HCT116 (cell line): ENCODE measurements around the gene ANKRD29. TPM values are rescaled to one million over a fixed set of nuclear protein-coding genes. Genes with fewer than 3 reads are reported as not detected.
"Not testable (repeated sequence)": the region's sequence is repeated elsewhere in the genome, so short reads cannot be mapped to it uniquely, and the experiment has no call there.

Source experiments
- ATAC-seq: fragments of 200-7000 bp; cut with Tn5 transposase; 2 replicates; pipeline ENCODE4 v1.9.1; 2020; ENCODE audit warnings: mild to moderate bottlenecking, moderate library complexity
- BruUV-seq: library from RNA; stranded (reverse); fragments of 400-500 nt; replicated peaks from 2 replicates; lab custom pipeline; 2021; lab: Mats Ljungman, UMichigan
- CTCF ChIA-PET: fragments of 300-600 bp; sonication (Branson Sonifier 250); formaldehyde crosslinking; loops from one replicate; lab custom pipeline; 2021; ENCODE audit warnings: antibody characterized with exemption; lab: Charles Lee
- POLR2A ChIA-PET: fragments of 300-600, 350-600 bp; sonication (Branson Sonifier 250); formaldehyde crosslinking; loops from one replicate; lab custom pipeline; 2021; ENCODE audit warnings: antibody characterized with exemption; lab: Charles Lee
- RAD21 ChIA-PET, 2 experiments: fragments of 300-600 bp; sonication (Branson Sonifier 250); formaldehyde crosslinking; loops; one replicate each; lab custom pipeline; 2023; ENCODE audit warnings: low total read pairs in 2 of 2; ENCODE audit not compliant: uncharacterized antibody in 2 of 2, unreplicated experiment in 2 of 2, low non-redundant PET in 1 of 2; lab: Charles Lee
- DNase-seq: peaks from one replicate; pipeline ENCODE4 v3.0.0-alpha.2; 2010; ENCODE audit warnings: low read depth, low spot score
- H2AFZ ChIP-seq: fragments of 200-600 bp; shearing (Covaris generic), sonication (generic); 2 replicates; pipeline ENCODE4 v1.6.1; 2017; ENCODE audit warnings: low read depth, mixed run types, mixed read lengths, antibody characterized with exemption, low read length; ENCODE audit not compliant: poor library complexity, severe bottlenecking
- H3K27ac ChIP-seq: 2 replicates; pipeline ENCODE4 v1.5.1; 2012; ENCODE audit warnings: low read depth, low read length
- H3K27me3 ChIP-seq: fragments of 200-600 bp; sonication (generic); 2 replicates; pipeline ENCODE4 v1.6.1; 2016; ENCODE audit warnings: mixed run types, low read length, mixed read lengths; ENCODE audit not compliant: insufficient read depth
- H3K36me3 ChIP-seq, 2 experiments: fragments of 200-500 bp in 1 of 2; fragments of 200-600 bp in 1 of 2; sonication (Bioruptor generic) in 1 of 2; sonication (generic) in 1 of 2; 2 replicates each; pipeline versions ENCODE4 v1.5.1 to v1.6.1; 2014 to 2016; ENCODE audit warnings: low read length in 2 of 2, inconsistent platforms in 1 of 2, mixed read lengths in 1 of 2, mixed run types in 1 of 2; ENCODE audit not compliant: insufficient read depth in 2 of 2, control insufficient read depth in 1 of 2
- H3K4me1 ChIP-seq, 2 experiments: fragments of 200-600 bp in 1 of 2; sonication (generic) in 1 of 2; 2 replicates each; pipeline versions ENCODE4 v1.5.1 to v1.6.1; 2012 to 2017; ENCODE audit warnings: low read length in 2 of 2, inconsistent platforms in 1 of 2, mild to moderate bottlenecking in 1 of 2, mixed read lengths in 1 of 2, mixed run types in 1 of 2, moderate library complexity in 1 of 2; ENCODE audit not compliant: insufficient read depth in 2 of 2, control insufficient read depth in 1 of 2
- H3K4me2 ChIP-seq: fragments of 200-600 bp; sonication (generic); 2 replicates; pipeline ENCODE4 v1.6.1; 2017; ENCODE audit warnings: mixed run types, low read length, mixed read lengths
- H3K4me3 ChIP-seq, 2 experiments: fragments of 200-600 bp in 1 of 2; sonication (generic) in 1 of 2; replicated peaks in 1 of 2; 2 replicates each; pipeline ENCODE4 v1.5.1; 2011 to 2016; ENCODE audit warnings: low read length in 2 of 2, control low read depth in 1 of 2, low read depth in 1 of 2, mild to moderate bottlenecking in 1 of 2, mixed read lengths in 1 of 2, mixed run types in 1 of 2
- H3K79me2 ChIP-seq: fragments of 200-600 bp; sonication (generic); 2 replicates; pipeline ENCODE4 v1.6.1; 2017; ENCODE audit warnings: mild to moderate bottlenecking, mixed run types, low read length, moderate library complexity, mixed read lengths; ENCODE audit not compliant: insufficient read depth
- H3K9ac ChIP-seq: fragments of 200-600 bp; sonication (generic); 2 replicates; pipeline ENCODE4 v1.6.1; 2016; ENCODE audit warnings: low read length, mixed read lengths
- H3K9me2 ChIP-seq: fragments of 200-600 bp; sonication (generic), shearing (Covaris generic); 2 replicates; pipeline ENCODE4 v1.6.1; 2017; ENCODE audit warnings: mixed run types, mild to moderate bottlenecking, moderate library complexity; ENCODE audit not compliant: insufficient read depth
- H3K9me3 ChIP-seq, 2 experiments: fragments of 200-500 bp in 1 of 2; fragments of 200-600 bp in 1 of 2; sonication (Bioruptor generic) in 1 of 2; sonication (generic) in 1 of 2; 2 replicates each; pipeline ENCODE4 v1.6.1; 2014 to 2017; ENCODE audit warnings: low read length in 2 of 2, mixed read lengths in 2 of 2, inconsistent platforms in 1 of 2, low read depth in 1 of 2, mild to moderate bottlenecking in 1 of 2, mixed run types in 1 of 2, moderate library complexity in 1 of 2; ENCODE audit not compliant: control insufficient read depth in 1 of 2, insufficient read depth in 1 of 2
- H4K20me1 ChIP-seq: fragments of 200-600 bp; sonication (generic), shearing (Covaris generic); 2 replicates; pipeline ENCODE4 v1.6.1; 2017; ENCODE audit warnings: mixed run types, mild to moderate bottlenecking, moderate library complexity; ENCODE audit not compliant: insufficient read depth
- CBX3 ChIP-seq: IDR thresholded peaks from 2 replicates; pipeline ENCODE4 v1.6.1; 2012; ENCODE audit warnings: low read depth
- CEBPB ChIP-seq: IDR thresholded peaks from 2 replicates; pipeline ENCODE4 v1.6.1; 2012; ENCODE audit warnings: low read depth
- EGR1 ChIP-seq: IDR thresholded peaks from 2 replicates; pipeline ENCODE4 v1.6.1; 2012; ENCODE audit warnings: low read depth
- FOSL1 ChIP-seq: IDR thresholded peaks from 2 replicates; pipeline ENCODE4 v1.6.1; 2012; ENCODE audit warnings: low read depth
- JUND ChIP-seq: IDR thresholded peaks from 2 replicates; pipeline ENCODE4 v1.6.1; 2012
- POLR2A ChIP-seq: IDR thresholded peaks from 2 replicates; pipeline ENCODE4 v1.7.0; 2011; ENCODE audit warnings: borderline replicate concordance; ENCODE audit not compliant: insufficient read depth, insufficient read length; ENCODE audit errors: extremely low read depth
- POLR2AphosphoS5 ChIP-seq: IDR thresholded peaks from 2 replicates; pipeline ENCODE4 v1.6.1; 2011; ENCODE audit warnings: mild to moderate bottlenecking, low read depth, low read length, moderate library complexity
- RAD21 ChIP-seq: IDR thresholded peaks from 2 replicates; pipeline ENCODE4 v1.6.1; 2012; ENCODE audit warnings: low read depth, mild to moderate bottlenecking
- REST ChIP-seq: IDR thresholded peaks from 2 replicates; pipeline ENCODE4 v1.6.1; 2012; ENCODE audit warnings: low read depth
- SP1 ChIP-seq: IDR thresholded peaks from 2 replicates; pipeline ENCODE4 v1.6.1; 2012; ENCODE audit warnings: low read depth
- SRF ChIP-seq: IDR thresholded peaks from 2 replicates; pipeline ENCODE4 v1.6.1; 2012; ENCODE audit warnings: low read depth
- YY1 ChIP-seq: IDR thresholded peaks from 2 replicates; pipeline ENCODE4 v1.6.1; 2011; ENCODE audit warnings: low read length, low read depth, moderate library complexity, mild to moderate bottlenecking; ENCODE audit not compliant: insufficient replicate concordance; ENCODE audit errors: extremely low read depth
- ZFX ChIP-seq: fragments of 450-650 bp; IDR thresholded peaks from 2 replicates; pipeline ENCODE4 v1.6.1; 2017
- ZNF274 ChIP-seq: fragments of 200-500 bp; sonication (Bioruptor generic); IDR thresholded peaks from 2 replicates; pipeline ENCODE4 v1.6.1; 2014; ENCODE audit warnings: mild to moderate bottlenecking, low read depth, low read length, inconsistent platforms
- intact Hi-C: fragments of 100-400 bp; cut with micrococcal nuclease; formaldehyde crosslinking; loops from 2 replicates; pipeline ENCODE4 v1.10.0; 2022
- total RNA-seq: library from RNA; stranded (reverse); gene quantifications from one replicate; pipeline ENCODE4 v1.2.1, GENCODE V29; 2021; ENCODE audit not compliant: unreplicated experiment
- TF ChIP-seq, protein P1 (sequence below): IDR thresholded peaks from 2 replicates; pipeline ENCODE4 v1.6.1; 2012
- TF ChIP-seq, protein P2 (sequence below): IDR thresholded peaks from 2 replicates; pipeline ENCODE4 v1.6.1; 2012

Gene ANKRD29
- total RNA-seq, 1 experiment from 2014 or later, result 8.8 TPM

- POLR2A ChIA-PET, result no interaction called here
- no peaks in the 10 kb centered on the region for H3K9me3 ChIP-seq
- no peaks in the 10 kb centered on the region for H3K27me3 ChIP-seq
- RAD21 ChIA-PET, result no interaction called here
- peaks cover 0 to 12% of the 10 kb centered on the region in 2 experiments; a peak in 2 of 4 replicates for H3K4me1 ChIP-seq
- H3K9ac ChIP-seq, result no peak overlapping the region
- H3K4me2 ChIP-seq, result no peak overlapping the region
- H4K20me1 ChIP-seq, result no peaks in the 10 kb centered on the region
- H3K27ac ChIP-seq, result no peak overlapping the region
- TF ChIP-seq RAD21 (no peak), FOSL1 (no peak), EGR1 (no peak), ZNF274 (no peak), REST (no peak), SRF (no peak), POLR2AphosphoS5 (no peak), JUND (no peak), YY1 (no peak), CBX3 (no peak), CEBPB (no peak), SP1 (no peak), POLR2A (no peak), ZFX (no peak)
- TF ChIP-seq, protein P1, sequence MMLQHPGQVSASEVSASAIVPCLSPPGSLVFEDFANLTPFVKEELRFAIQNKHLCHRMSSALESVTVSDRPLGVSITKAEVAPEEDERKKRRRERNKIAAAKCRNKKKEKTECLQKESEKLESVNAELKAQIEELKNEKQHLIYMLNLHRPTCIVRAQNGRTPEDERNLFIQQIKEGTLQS, result no peak
- TF ChIP-seq, protein P2, sequence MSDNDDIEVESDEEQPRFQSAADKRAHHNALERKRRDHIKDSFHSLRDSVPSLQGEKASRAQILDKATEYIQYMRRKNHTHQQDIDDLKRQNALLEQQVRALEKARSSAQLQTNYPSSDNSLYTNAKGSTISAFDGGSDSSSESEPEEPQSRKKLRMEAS, result no peak
- intact Hi-C loops, result no loop called here
- H3K9me2 ChIP-seq, result no peaks in the 10 kb centered on the region
- BruUV-seq, result no TSS peak
- ATAC-seq (no peak), DNase-seq (no peak)
- CTCF ChIA-PET, result no interaction called here
- H3K4me3 ChIP-seq, result no peak overlapping the region
- peaks cover 55% of the 10 kb centered on the region for H3K79me2 ChIP-seq
- H2AFZ ChIP-seq, result no peak overlapping the region
- H3K36me3 ChIP-seq, result peaks cover 0 to 12% of the 10 kb centered on the region in 2 experiments; a peak in 2 of 4 replicates
Measured at GRCh38 chr18:23578067-23578701, 84.5 kb downstream of the ANKRD29 start.

DNA sequence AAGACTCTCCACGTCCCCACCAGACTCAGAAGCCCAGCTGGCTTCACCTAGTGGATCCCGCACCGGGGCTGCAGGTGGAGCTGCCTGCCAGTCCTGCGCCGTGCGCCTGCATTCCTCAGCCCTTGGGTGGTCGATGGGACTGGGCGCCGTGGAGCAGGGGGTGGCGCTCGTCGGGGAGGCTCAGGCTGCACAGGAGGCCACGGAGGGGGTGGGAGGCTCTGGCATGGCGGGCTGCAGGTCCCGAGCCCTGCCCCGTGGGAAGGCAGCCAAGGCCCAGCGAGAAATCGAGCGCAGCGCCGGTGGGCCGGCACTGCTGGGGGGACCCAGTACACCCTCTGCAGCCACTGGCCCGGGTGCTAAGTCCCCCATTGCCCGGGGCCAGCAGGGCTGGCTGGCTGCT lies 85.2 kb downstream of the ANKRD29 start:
- CTCF ChIA-PET, ATAC-seq, H3K9ac ChIP-seq, POLR2A ChIA-PET, RAD21 ChIA-PET, H3K27ac ChIP-seq, intact Hi-C loops, H3K4me3 ChIP-seq, H2AFZ ChIP-seq, H3K27me3 ChIP-seq, H4K20me1 ChIP-seq, DNase-seq, H3K4me2 ChIP-seq, H3K9me2 ChIP-seq, H3K9me3 ChIP-seq, BruUV-seq: not testable (repeated sequence)
- Histone ChIP-seq H3K36me3 (peaks cover 0 to 12% of the 10 kb centered on the region in 2 experiments; a peak in 3 of 4 replicates), H3K4me1 (peaks cover 0 to 12% of the 10 kb centered on the region in 2 experiments; a peak in 2 of 4 replicates), H3K79me2 (peaks cover 48% of the 10 kb centered on the region)
